HepG2 (cell line): ENCODE data around the gene NCOA5. TPM values are rescaled to one million over a fixed set of nuclear protein-coding genes. Genes with fewer than 3 reads are reported as not detected.

ENCODE experiments used
- ATAD3A ChIP-seq: sonication (generic); formaldehyde crosslinking; IDR thresholded peaks from 2 replicates; pipeline ENCODE4 v1.4.0; 2020; ENCODE audit warnings: missing genetic modification reagents
- CSRNP2 ChIP-seq: sonication (generic); formaldehyde crosslinking; conservative IDR thresholded peaks from 2 replicates; pipeline ENCODE4 v1.8.0; 2022; ENCODE audit warnings: low read depth, missing genetic modification reagents
- ELF3 ChIP-seq: IDR thresholded peaks from 2 replicates; pipeline ENCODE4 v1.6.1; 2016; ENCODE audit warnings: missing genetic modification reagents, missing compliant biosample characterization
- IRX3 ChIP-seq: sonication (generic); formaldehyde crosslinking; IDR thresholded peaks from 2 replicates; pipeline ENCODE4 v1.8.1; 2023; ENCODE audit warnings: mild to moderate bottlenecking, low read depth, missing genetic modification reagents, borderline replicate concordance
- KDM5B ChIP-seq: sonication (generic); formaldehyde crosslinking; IDR thresholded peaks from 2 replicates; pipeline ENCODE4 v1.4.0; 2020; ENCODE audit warnings: missing genetic modification reagents, mild to moderate bottlenecking, borderline replicate concordance
- MAZ ChIP-seq, 2 experiments: sonication (generic) in 1 of 2; formaldehyde crosslinking in 1 of 2; IDR thresholded peaks; 2 replicates each; pipeline versions ENCODE4 v1.5.0 to v1.6.1; 2012 to 2020; ENCODE audit warnings: low read depth in 2 of 2, mild to moderate bottlenecking in 2 of 2, borderline replicate concordance in 1 of 2, improper control_type of control experiment in 1 of 2, low read length in 1 of 2, missing genetic modification reagents in 1 of 2, moderate library complexity in 1 of 2
- MXD3 ChIP-seq: IDR thresholded peaks from 2 replicates; pipeline ENCODE4 v1.6.1; 2016; ENCODE audit warnings: mild to moderate bottlenecking, missing biosample characterization, missing genetic modification reagents
- NFE2 ChIP-seq: sonication (generic); formaldehyde crosslinking; IDR thresholded peaks from 2 replicates; pipeline ENCODE4 v1.4.0; 2020; ENCODE audit warnings: missing genetic modification reagents
- REPIN1 ChIP-seq: sonication (generic); formaldehyde crosslinking; IDR thresholded peaks from 2 replicates; pipeline ENCODE4 v1.8.0; 2022; ENCODE audit warnings: missing genetic modification reagents, low read depth, mild to moderate bottlenecking, borderline replicate concordance
- SPEN ChIP-seq: sonication (generic); formaldehyde crosslinking; IDR thresholded peaks from 2 replicates; pipeline ENCODE4 v1.5.1; 2020; ENCODE audit warnings: low read depth, mild to moderate bottlenecking, missing genetic modification reagents
- TEAD2 ChIP-seq: sonication (generic); formaldehyde crosslinking; IDR thresholded peaks from 2 replicates; pipeline ENCODE4 v1.9.0; 2021; ENCODE audit warnings: missing genetic modification reagents
- TOPORS ChIP-seq: sonication (generic); formaldehyde crosslinking; IDR thresholded peaks from 2 replicates; pipeline ENCODE4 v1.8.0; 2023; ENCODE audit warnings: mild to moderate bottlenecking, missing genetic modification reagents
- U2AF2 ChIP-seq: fragments of 200-400 bp; formaldehyde crosslinking; IDR thresholded peaks from 2 replicates; pipeline ENCODE4 v1.6.1; 2017; ENCODE audit warnings: low read depth, mild to moderate bottlenecking, low read length
- ZBTB38 ChIP-seq: sonication (generic); formaldehyde crosslinking; IDR thresholded peaks from 2 replicates; pipeline ENCODE4 v1.5.1; 2020; ENCODE audit warnings: mild to moderate bottlenecking, missing genetic modification reagents
- ZBTB42 ChIP-seq: sonication (generic); formaldehyde crosslinking; IDR thresholded peaks from 2 replicates; pipeline ENCODE4 v1.5.0; 2020; ENCODE audit warnings: mild to moderate bottlenecking, missing genetic modification reagents
- ZMAT3 ChIP-seq: sonication (generic); formaldehyde crosslinking; conservative IDR thresholded peaks from 2 replicates; pipeline ENCODE4 v1.7.0; 2021; ENCODE audit warnings: missing genetic modification reagents
- ZNF138 ChIP-seq: sonication (generic); formaldehyde crosslinking; IDR thresholded peaks from 2 replicates; pipeline ENCODE4 v1.5.0; 2020; ENCODE audit warnings: mild to moderate bottlenecking, low read depth, missing genetic modification reagents
- ZNF547 ChIP-seq: sonication (generic); formaldehyde crosslinking; IDR thresholded peaks from 2 replicates; pipeline ENCODE4 v1.5.1; 2020; ENCODE audit warnings: mild to moderate bottlenecking, missing genetic modification reagents
- ZNF572 ChIP-seq: sonication (generic); formaldehyde crosslinking; IDR thresholded peaks from 2 replicates; pipeline ENCODE4 v1.5.1; 2020; ENCODE audit warnings: mild to moderate bottlenecking, missing genetic modification reagents
- ZNF775 ChIP-seq: sonication (generic); formaldehyde crosslinking; IDR thresholded peaks from 2 replicates; pipeline ENCODE4 v1.4.0; 2020; ENCODE audit warnings: missing genetic modification reagents, mild to moderate bottlenecking, moderate library complexity, borderline replicate concordance
- ZNF839 ChIP-seq: sonication (generic); formaldehyde crosslinking; IDR thresholded peaks from 2 replicates; pipeline ENCODE4 v1.4.0; 2020; ENCODE audit warnings: missing genetic modification reagents, mild to moderate bottlenecking, borderline replicate concordance
- polyA plus RNA-seq, 8 experiments: library from polyadenylated mRNA; depleted of rRNA in 3 of 8; stranded (reverse) in 7 of 8; unstranded in 1 of 8; fragments of >200 nt; fragmentation: Illumina TruSeq in 4 of 8; extraction: Trizol in 4 of 8; gene quantifications; 2 replicates each; pipeline versions ENCODE4 v1.2.1 to v1.2.3, GENCODE V29; 2011 to 2016; ENCODE audit warnings: low read depth in 4 of 8, missing spikeins in 1 of 8, mixed read lengths in 1 of 8; ENCODE audit not compliant: insufficient read depth in 1 of 8
- total RNA-seq, 5 experiments: library from RNA; depleted of rRNA; stranded (reverse); fragments of >200 nt; fragmentation: Illumina TruSeq; extraction: Trizol; gene quantifications; 2 replicates each; pipeline ENCODE4 v1.2.3, GENCODE V29; 2016; ENCODE audit warnings: low read depth in 1 of 5
- TF ChIP-seq, protein P1 (sequence below): sonication (generic); formaldehyde crosslinking; IDR thresholded peaks from 2 replicates; pipeline ENCODE4 v1.4.0; 2020; ENCODE audit warnings: missing genetic modification reagents
- TF ChIP-seq, protein P2 (sequence below): sonication (generic); formaldehyde crosslinking; IDR thresholded peaks from 2 replicates; pipeline ENCODE4 v1.8.0; 2022; ENCODE audit warnings: missing genetic modification reagents, mild to moderate bottlenecking, borderline replicate concordance
- TF ChIP-seq, protein P3 (sequence below): sonication (generic); formaldehyde crosslinking; IDR thresholded peaks from 2 replicates; pipeline ENCODE4 v1.5.0; 2020; ENCODE audit warnings: mild to moderate bottlenecking, missing genetic modification reagents

NCOA5 gene
- total and polyA plus RNA-seq, 2 of the 13 experiments (the other 11 are each of a cell fraction or from before 2014, with no cell fraction given) = 16.5 to 28.4 TPM

GRCh38 chr20:46027245-46027853, 62.4 kb downstream of the NCOA5 start (continued):
- TF ChIP-seq ELF3 (CRISPR knock-in tag) = peak; percentile 67
- TF ChIP-seq, protein P1, sequence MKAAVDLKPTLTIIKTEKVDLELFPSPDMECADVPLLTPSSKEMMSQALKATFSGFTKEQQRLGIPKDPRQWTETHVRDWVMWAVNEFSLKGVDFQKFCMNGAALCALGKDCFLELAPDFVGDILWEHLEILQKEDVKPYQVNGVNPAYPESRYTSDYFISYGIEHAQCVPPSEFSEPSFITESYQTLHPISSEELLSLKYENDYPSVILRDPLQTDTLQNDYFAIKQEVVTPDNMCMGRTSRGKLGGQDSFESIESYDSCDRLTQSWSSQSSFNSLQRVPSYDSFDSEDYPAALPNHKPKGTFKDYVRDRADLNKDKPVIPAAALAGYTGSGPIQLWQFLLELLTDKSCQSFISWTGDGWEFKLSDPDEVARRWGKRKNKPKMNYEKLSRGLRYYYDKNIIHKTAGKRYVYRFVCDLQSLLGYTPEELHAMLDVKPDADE (CRISPR knock-in tag) = no peak
- TF ChIP-seq MXD3 (CRISPR knock-in tag) = no peak
- no peak for TF ChIP-seq ZNF839 (CRISPR knock-in tag)
- TF ChIP-seq ATAD3A = no peak
- no peak for TF ChIP-seq ZBTB38 (CRISPR knock-in tag)
- no peak for TF ChIP-seq ZNF547
- no peak for TF ChIP-seq ZNF572 (CRISPR knock-in tag)
- TF ChIP-seq ZNF775 (CRISPR knock-in tag) = no peak
- no peak for TF ChIP-seq TOPORS (CRISPR knock-in tag)
- no peak for TF ChIP-seq KDM5B
- no peak for TF ChIP-seq U2AF2
- TF ChIP-seq SPEN (CRISPR knock-in tag) = no peak
- TF ChIP-seq, protein P2, sequence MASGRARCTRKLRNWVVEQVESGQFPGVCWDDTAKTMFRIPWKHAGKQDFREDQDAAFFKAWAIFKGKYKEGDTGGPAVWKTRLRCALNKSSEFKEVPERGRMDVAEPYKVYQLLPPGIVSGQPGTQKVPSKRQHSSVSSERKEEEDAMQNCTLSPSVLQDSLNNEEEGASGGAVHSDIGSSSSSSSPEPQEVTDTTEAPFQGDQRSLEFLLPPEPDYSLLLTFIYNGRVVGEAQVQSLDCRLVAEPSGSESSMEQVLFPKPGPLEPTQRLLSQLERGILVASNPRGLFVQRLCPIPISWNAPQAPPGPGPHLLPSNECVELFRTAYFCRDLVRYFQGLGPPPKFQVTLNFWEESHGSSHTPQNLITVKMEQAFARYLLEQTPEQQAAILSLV (CRISPR knock-in tag) = no peak
- TF ChIP-seq TEAD2 = no peak
- TF ChIP-seq, protein P3, sequence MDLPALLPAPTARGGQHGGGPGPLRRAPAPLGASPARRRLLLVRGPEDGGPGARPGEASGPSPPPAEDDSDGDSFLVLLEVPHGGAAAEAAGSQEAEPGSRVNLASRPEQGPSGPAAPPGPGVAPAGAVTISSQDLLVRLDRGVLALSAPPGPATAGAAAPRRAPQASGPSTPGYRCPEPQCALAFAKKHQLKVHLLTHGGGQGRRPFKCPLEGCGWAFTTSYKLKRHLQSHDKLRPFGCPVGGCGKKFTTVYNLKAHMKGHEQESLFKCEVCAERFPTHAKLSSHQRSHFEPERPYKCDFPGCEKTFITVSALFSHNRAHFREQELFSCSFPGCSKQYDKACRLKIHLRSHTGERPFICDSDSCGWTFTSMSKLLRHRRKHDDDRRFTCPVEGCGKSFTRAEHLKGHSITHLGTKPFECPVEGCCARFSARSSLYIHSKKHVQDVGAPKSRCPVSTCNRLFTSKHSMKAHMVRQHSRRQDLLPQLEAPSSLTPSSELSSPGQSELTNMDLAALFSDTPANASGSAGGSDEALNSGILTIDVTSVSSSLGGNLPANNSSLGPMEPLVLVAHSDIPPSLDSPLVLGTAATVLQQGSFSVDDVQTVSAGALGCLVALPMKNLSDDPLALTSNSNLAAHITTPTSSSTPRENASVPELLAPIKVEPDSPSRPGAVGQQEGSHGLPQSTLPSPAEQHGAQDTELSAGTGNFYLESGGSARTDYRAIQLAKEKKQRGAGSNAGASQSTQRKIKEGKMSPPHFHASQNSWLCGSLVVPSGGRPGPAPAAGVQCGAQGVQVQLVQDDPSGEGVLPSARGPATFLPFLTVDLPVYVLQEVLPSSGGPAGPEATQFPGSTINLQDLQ (CRISPR knock-in tag) = no peak
- no peak for TF ChIP-seq REPIN1 (CRISPR knock-in tag)
- TF ChIP-seq ZMAT3 (CRISPR knock-in tag) = no peak
- no peak for TF ChIP-seq ZNF138
- TF ChIP-seq MAZ (IDR thresholded peaks at IDR 0.05; ENCODE audit: borderline replicate concordance, low read depth, low read length) = no peak
- no peak for TF ChIP-seq MAZ (CRISPR knock-in tag; IDR thresholded peaks at IDR 0.05; ENCODE audit: low read depth)
- no peak for TF ChIP-seq CSRNP2
- no peak for TF ChIP-seq NFE2 (CRISPR knock-in tag)
- TF ChIP-seq ZBTB42 (CRISPR knock-in tag) = no peak
- TF ChIP-seq IRX3 (CRISPR knock-in tag) = no peak
